ENCODE data around the gene CEP63. TPM values are rescaled to one million over a fixed set of nuclear protein-coding genes. Genes with fewer than 3 reads are reported as not detected.

The CEP63 gene
- total and polyA plus RNA-seq, 9 of the 15 experiments (the other 6 are each of a cell fraction or from before 2014, with no cell fraction given), result 5.1 to 17.8 (median 10.6) TPM

- TF ChIP-seq, protein P1, sequence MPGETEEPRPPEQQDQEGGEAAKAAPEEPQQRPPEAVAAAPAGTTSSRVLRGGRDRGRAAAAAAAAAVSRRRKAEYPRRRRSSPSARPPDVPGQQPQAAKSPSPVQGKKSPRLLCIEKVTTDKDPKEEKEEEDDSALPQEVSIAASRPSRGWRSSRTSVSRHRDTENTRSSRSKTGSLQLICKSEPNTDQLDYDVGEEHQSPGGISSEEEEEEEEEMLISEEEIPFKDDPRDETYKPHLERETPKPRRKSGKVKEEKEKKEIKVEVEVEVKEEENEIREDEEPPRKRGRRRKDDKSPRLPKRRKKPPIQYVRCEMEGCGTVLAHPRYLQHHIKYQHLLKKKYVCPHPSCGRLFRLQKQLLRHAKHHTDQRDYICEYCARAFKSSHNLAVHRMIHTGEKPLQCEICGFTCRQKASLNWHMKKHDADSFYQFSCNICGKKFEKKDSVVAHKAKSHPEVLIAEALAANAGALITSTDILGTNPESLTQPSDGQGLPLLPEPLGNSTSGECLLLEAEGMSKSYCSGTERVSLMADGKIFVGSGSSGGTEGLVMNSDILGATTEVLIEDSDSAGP (CRISPR knock-in tag; IDR thresholded peaks at IDR 0.05), result no peak
- TF ChIP-seq BMI1 (IDR thresholded peaks at IDR 0.05; ENCODE audit: low read length) (no peak), RAD21 (CRISPR knock-in tag; conservative IDR thresholded peaks at IDR 0.05 in 1 of 2, IDR thresholded peaks at IDR 0.05 in 1 of 2) (peak; percentile 76 to 82), IRF1 (CRISPR knock-in tag; IDR thresholded peaks at IDR 0.05; ENCODE audit: borderline replicate concordance) (no peak), GABPB2 (CRISPR knock-in tag; conservative IDR thresholded peaks at IDR 0.05) (no peak), FOXM1 (IDR thresholded peaks at IDR 0.05; ENCODE audit: low read depth) (no peak), FOXM1 (CRISPR knock-in tag; IDR thresholded peaks at IDR 0.05; ENCODE audit: low read depth) (no peak), DEAF1 (CRISPR knock-in tag; IDR thresholded peaks at IDR 0.05) (peak; percentile 66)
Measured at GRCh38 chr3:134600685-134601463, 115.0 kb downstream of the CEP63 start (continued).
